KMS-11 (cell line): ENCODE data around the gene NPY.
"Not testable (repeated sequence)": the region's sequence is repeated elsewhere in the genome, so short reads cannot be mapped to it uniquely, and the experiment has no call there.

Experiments used
- H2AFZ ChIP-seq: fragments of 200-600 bp; sonication (generic); 2 replicates; pipeline ENCODE4 v1.6.1; 2016; ENCODE audit warnings: antibody characterized with exemption, mixed run types, low read depth
- H3K27ac ChIP-seq: fragments of 200-600 bp; sonication (generic); 2 replicates; pipeline ENCODE4 v1.6.1; 2016; ENCODE audit warnings: mild to moderate bottlenecking, mixed run types
- H3K27me3 ChIP-seq: fragments of 200-600 bp; sonication (generic); 2 replicates; pipeline ENCODE4 v1.6.1; 2017; ENCODE audit warnings: mild to moderate bottlenecking, low read depth, mixed run types, moderate library complexity; ENCODE audit not compliant: insufficient read depth
- H3K36me3 ChIP-seq: fragments of 200-600 bp; sonication (generic); 2 replicates; pipeline ENCODE4 v1.6.1; 2017; ENCODE audit warnings: mild to moderate bottlenecking, mixed run types; ENCODE audit not compliant: insufficient read depth
- H3K4me1 ChIP-seq: fragments of 200-600 bp; sonication (generic); 2 replicates; pipeline ENCODE4 v1.6.1; 2016; ENCODE audit warnings: mild to moderate bottlenecking, low read depth, mixed run types; ENCODE audit not compliant: poor library complexity, severe bottlenecking
- H3K4me2 ChIP-seq: fragments of 200-600 bp; sonication (generic); 2 replicates; pipeline ENCODE4 v1.7.0; 2016; ENCODE audit warnings: mild to moderate bottlenecking, mixed run types
- H3K4me3 ChIP-seq: fragments of 200-600 bp; sonication (generic); IDR thresholded peaks from 2 replicates; pipeline ENCODE4 v1.6.1; 2017; ENCODE audit warnings: low read depth, low read length, mixed read lengths; ENCODE audit not compliant: insufficient read depth
- H3K79me2 ChIP-seq: fragments of 200-600 bp; sonication (generic); 2 replicates; pipeline ENCODE4 v1.6.1; 2016; ENCODE audit warnings: low read depth, mixed run types; ENCODE audit not compliant: insufficient read depth
- H3K9ac ChIP-seq: fragments of 200-600 bp; sonication (generic); 2 replicates; pipeline ENCODE4 v1.6.1; 2016; ENCODE audit warnings: mild to moderate bottlenecking, mixed run types
- H4K20me1 ChIP-seq: fragments of 200-600 bp; sonication (generic); 2 replicates; pipeline ENCODE4 v1.6.1; 2016; ENCODE audit warnings: mild to moderate bottlenecking, mixed run types; ENCODE audit not compliant: insufficient read depth
- TF ChIP-seq, protein P1 (sequence below): fragments of 200-600 bp; sonication (generic); conservative IDR thresholded peaks from 2 replicates; pipeline ENCODE4 v1.6.1; 2017; ENCODE audit warnings: low read depth, mild to moderate bottlenecking, antibody characterized with exemption, low read length, moderate library complexity, mixed read lengths

Gene NPY

GRCh38 chr7:24245362-24245761, 38.6 kb upstream of the NPY start:
- no peaks in the 10 kb centered on the region for H4K20me1 ChIP-seq

GRCh38 chr7:24249266-24249665, 34.7 kb upstream of the NPY start:
- Histone ChIP-seq H3K4me2 (no peak overlapping the region), H4K20me1 (no peaks in the 10 kb centered on the region)

More at GRCh38 chr7:24245362-24245761, 38.6 kb upstream of the NPY start:
- no peaks in the 10 kb centered on the region for H3K79me2 ChIP-seq
- no peak overlapping the region for H3K4me3 ChIP-seq
- H3K27ac ChIP-seq, result no peak overlapping the region
- H2AFZ ChIP-seq, result no peak overlapping the region
- no peaks in the 10 kb centered on the region for H3K27me3 ChIP-seq
- H3K4me2 ChIP-seq, result peak overlapping the region; percentile 11; the same call in 1 of the 2 replicates
- no peaks in the 10 kb centered on the region for H3K36me3 ChIP-seq
- H3K4me1 ChIP-seq, result peaks cover 13% of the 10 kb centered on the region
- TF ChIP-seq, protein P1, sequence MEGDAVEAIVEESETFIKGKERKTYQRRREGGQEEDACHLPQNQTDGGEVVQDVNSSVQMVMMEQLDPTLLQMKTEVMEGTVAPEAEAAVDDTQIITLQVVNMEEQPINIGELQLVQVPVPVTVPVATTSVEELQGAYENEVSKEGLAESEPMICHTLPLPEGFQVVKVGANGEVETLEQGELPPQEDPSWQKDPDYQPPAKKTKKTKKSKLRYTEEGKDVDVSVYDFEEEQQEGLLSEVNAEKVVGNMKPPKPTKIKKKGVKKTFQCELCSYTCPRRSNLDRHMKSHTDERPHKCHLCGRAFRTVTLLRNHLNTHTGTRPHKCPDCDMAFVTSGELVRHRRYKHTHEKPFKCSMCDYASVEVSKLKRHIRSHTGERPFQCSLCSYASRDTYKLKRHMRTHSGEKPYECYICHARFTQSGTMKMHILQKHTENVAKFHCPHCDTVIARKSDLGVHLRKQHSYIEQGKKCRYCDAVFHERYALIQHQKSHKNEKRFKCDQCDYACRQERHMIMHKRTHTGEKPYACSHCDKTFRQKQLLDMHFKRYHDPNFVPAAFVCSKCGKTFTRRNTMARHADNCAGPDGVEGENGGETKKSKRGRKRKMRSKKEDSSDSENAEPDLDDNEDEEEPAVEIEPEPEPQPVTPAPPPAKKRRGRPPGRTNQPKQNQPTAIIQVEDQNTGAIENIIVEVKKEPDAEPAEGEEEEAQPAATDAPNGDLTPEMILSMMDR, result no peak
- H3K9ac ChIP-seq, result no peak overlapping the region

GRCh38 chr7:24251568-24251967, 32.4 kb upstream of the NPY start:
- Histone ChIP-seq H3K27me3 (no peaks in the 10 kb centered on the region), H3K36me3 (no peaks in the 10 kb centered on the region), H3K4me3 (no peak overlapping the region), H3K9ac (no peak overlapping the region), H4K20me1 (no peaks in the 10 kb centered on the region), H3K27ac (no peak overlapping the region), H3K4me2 (no peak overlapping the region), H3K79me2 (no peaks in the 10 kb centered on the region), H3K4me1 (no peaks in the 10 kb centered on the region), H2AFZ (no peak overlapping the region)
- TF ChIP-seq, protein P1, result no peak

More at GRCh38 chr7:24249266-24249665, 34.7 kb upstream of the NPY start:
- no peak overlapping the region for H3K9ac ChIP-seq
- H2AFZ ChIP-seq, result no peak overlapping the region
- peaks cover 13% of the 10 kb centered on the region for H3K4me1 ChIP-seq
- H3K36me3 ChIP-seq, result no peaks in the 10 kb centered on the region
- no peak overlapping the region for H3K27ac ChIP-seq
- no peaks in the 10 kb centered on the region for H3K27me3 ChIP-seq
- H3K79me2 ChIP-seq, result no peaks in the 10 kb centered on the region
- H3K4me3 ChIP-seq, result no peak overlapping the region
- TF ChIP-seq, protein P1, result no peak

DNA sequence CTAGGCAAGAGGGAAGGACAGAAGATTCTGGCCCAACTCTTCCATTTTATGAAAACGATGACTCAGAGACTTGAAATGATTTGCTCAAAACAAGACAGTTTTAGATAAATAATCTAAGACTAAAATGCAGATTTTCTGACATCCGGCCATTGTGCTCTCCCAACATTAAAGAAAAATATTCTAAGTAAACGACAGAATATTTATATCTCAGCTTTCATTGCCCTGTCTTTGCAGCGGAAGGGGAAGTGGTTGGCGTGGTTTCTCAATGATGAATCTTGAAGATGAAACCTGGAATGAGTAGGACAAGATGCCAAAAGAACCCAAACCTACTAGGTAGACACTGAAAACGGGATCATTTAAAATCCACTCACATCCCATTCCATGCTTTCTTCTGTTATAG, 28.9 kb upstream of the NPY start:
- Histone ChIP-seq H3K4me3 (no peak overlapping the region), H3K79me2 (no peaks in the 10 kb centered on the region), H4K20me1 (no peaks in the 10 kb centered on the region), H3K27me3 (no peaks in the 10 kb centered on the region), H3K4me2 (no peak overlapping the region), H3K36me3 (no peaks in the 10 kb centered on the region), H3K9ac (no peak overlapping the region), H3K4me1 (no peaks in the 10 kb centered on the region), H2AFZ (no peak overlapping the region), H3K27ac (no peak overlapping the region)
- TF ChIP-seq, protein P1, result no peak

GRCh38 chr7:24258324-24258723, 25.7 kb upstream of the NPY start:
- H3K9ac ChIP-seq, H3K79me2 ChIP-seq, H3K4me2 ChIP-seq, H3K27ac ChIP-seq, H2AFZ ChIP-seq, H3K36me3 ChIP-seq, H3K27me3 ChIP-seq, H3K4me1 ChIP-seq, H3K4me3 ChIP-seq, H4K20me1 ChIP-seq: not testable (repeated sequence)
